NCI-H1436 (cell line): ENCODE data around the gene SRM.
"Not testable (repeated sequence)": the region's sequence is repeated elsewhere in the genome, so short reads cannot be mapped to it uniquely, and the experiment has no call there.

Experiments used
- DNase-seq: peaks from one replicate; lab custom pipeline; 2025; lab: John Stamatoyannopoulos, UW

Gene SRM

GRCh38 chr1:11059968-11060830, at the start of gene SRM:
SRM (minus strand) TSS chr1:11060018; CDS start chr1:11059943, 75 bp downstream.
- DNase-seq: peak; percentile 83

- no peak for DNase-seq
Observed at GRCh38 chr1:11109047-11109760, 49.4 kb upstream of the SRM start.

GRCh38 chr1:11107599-11107998, 47.8 kb upstream of the SRM start:
- DNase-seq: no peak

GRCh38 chr1:11105586-11105985, 45.8 kb upstream of the SRM start:
- no peak for DNase-seq

- DNase-seq: no peak
Observed at GRCh38 chr1:11101347-11101746, 41.5 kb upstream of the SRM start.

GRCh38 chr1:11100806-11101205, 41.0 kb upstream of the SRM start:
- DNase-seq: not testable (repeated sequence)

GRCh38 chr1:11100149-11100493, 40.3 kb upstream of the SRM start:
- peak; percentile 22 for DNase-seq

- peak; percentile 87 for DNase-seq
Observed at GRCh38 chr1:11099310-11100148, 39.7 kb upstream of the SRM start, which contains the start of gene EXOSC10. EXOSC10 (minus strand) TSS chr1:11099869; CDS start chr1:11099831, 38 bp downstream.

- DNase-seq: no peak
Observed at GRCh38 chr1:11098931-11099309, 39.1 kb upstream of the SRM start.

GRCh38 chr1:11083784-11084183, 24.0 kb upstream of the SRM start:
- not testable (repeated sequence) for DNase-seq

- no peak for DNase-seq
Observed at GRCh38 chr1:11080931-11081330, 21.1 kb upstream of the SRM start.

- DNase-seq: no peak
Observed at GRCh38 chr1:11078631-11079030, 18.8 kb upstream of the SRM start.

- DNase-seq: not testable (repeated sequence)
Observed at GRCh38 chr1:11073398-11073797, 13.6 kb upstream of the SRM start.

- peak; percentile 46 for DNase-seq
Observed at GRCh38 chr1:11072216-11072917, 12.5 kb upstream of the SRM start.

GRCh38 chr1:11071463-11072215, 11.8 kb upstream of the SRM start:
- DNase-seq: peak; percentile 20

- no peak for DNase-seq
Observed at GRCh38 chr1:11070876-11071275, 11.1 kb upstream of the SRM start.

- DNase-seq: no peak
Observed at GRCh38 chr1:11068600-11069473, 9.0 kb upstream of the SRM start.

GRCh38 chr1:11067716-11068599, 8.1 kb upstream of the SRM start:
- no peak for DNase-seq

- DNase-seq: no peak
Observed at GRCh38 chr1:11065796-11066195, 6.0 kb upstream of the SRM start.
